GM21528 (cell line): ENCODE results near the gene ANKRD40.
"Not testable (repeated sequence)": the region's sequence is repeated elsewhere in the genome, so short reads cannot be mapped to it uniquely, and the experiment has no call there.

ENCODE experiments used
- ATAC-seq: cut with Tn5 transposase; IDR thresholded peaks from one replicate; pipeline ENCODE4 v1.9.1; 2021; ENCODE audit warnings: mild to moderate bottlenecking, moderate library complexity; ENCODE audit not compliant: unreplicated experiment, low FRiP score

Gene ANKRD40, protein sequence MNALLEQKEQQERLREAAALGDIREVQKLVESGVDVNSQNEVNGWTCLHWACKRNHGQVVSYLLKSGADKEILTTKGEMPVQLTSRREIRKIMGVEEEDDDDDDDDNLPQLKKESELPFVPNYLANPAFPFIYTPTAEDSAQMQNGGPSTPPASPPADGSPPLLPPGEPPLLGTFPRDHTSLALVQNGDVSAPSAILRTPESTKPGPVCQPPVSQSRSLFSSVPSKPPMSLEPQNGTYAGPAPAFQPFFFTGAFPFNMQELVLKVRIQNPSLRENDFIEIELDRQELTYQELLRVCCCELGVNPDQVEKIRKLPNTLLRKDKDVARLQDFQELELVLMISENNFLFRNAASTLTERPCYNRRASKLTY

DNA sequence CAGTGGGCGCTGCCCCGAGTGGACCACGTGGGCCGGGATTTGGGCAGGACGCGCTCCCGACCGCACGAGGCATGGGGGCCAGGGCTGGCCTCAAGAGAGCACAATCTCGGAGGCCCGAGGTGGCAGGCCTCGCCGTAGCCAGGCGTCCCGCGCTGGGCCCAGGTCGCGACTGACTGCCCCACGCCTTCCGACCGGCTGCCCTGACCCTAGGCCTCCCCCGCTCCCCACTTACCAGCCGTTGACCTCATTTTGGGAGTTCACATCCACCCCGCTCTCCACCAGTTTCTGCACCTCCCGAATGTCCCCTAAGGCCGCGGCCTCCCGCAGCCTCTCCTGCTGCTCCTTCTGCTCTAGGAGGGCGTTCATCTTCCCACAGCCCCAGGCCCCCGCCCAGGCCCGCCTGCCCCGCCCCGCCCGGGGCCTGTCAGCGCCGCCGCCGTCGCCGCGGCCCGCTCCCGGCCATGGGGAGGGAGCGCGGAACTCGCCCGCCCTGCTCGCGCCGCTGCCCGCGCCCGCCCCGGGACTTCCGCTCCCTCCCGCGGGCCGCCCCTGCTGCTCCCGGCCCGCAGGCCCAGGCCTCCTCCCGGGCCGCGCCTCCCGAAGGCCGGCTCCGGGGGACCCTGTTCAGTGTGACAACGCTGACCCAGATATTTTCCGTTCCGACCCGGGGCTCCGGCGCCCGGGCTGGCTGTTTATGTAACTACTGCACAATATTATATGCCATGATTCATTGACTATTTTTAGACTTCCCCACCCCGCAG lies at the start of gene ANKRD40:
TSS of gene ANKRD40 (minus strand) at position 626 of the 761 bp plus-strand sequence. CDS start at position 366, 260 bp downstream.
- ATAC-seq, result peak; percentile 71

DNA sequence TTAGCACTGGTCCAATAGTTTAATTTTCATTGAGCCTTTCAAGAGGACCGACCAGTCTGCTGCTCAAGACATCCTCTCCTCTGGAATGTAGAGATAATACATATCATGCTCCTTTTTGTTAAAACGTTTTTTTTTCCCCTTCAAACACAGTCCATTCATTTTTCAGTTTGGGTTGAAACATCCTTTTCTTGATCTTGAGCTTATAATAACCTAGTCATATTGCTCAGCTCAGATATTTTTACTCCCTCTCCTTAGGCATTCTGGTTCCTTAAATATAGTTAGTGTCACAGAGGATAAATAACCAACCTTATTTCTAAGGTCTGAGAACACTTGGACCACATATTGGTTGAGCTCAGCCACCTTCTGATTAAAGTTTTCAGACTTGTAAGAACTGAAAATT lies 46.8 kb upstream of the ANKRD40 start:
- no peak for ATAC-seq

DNA sequence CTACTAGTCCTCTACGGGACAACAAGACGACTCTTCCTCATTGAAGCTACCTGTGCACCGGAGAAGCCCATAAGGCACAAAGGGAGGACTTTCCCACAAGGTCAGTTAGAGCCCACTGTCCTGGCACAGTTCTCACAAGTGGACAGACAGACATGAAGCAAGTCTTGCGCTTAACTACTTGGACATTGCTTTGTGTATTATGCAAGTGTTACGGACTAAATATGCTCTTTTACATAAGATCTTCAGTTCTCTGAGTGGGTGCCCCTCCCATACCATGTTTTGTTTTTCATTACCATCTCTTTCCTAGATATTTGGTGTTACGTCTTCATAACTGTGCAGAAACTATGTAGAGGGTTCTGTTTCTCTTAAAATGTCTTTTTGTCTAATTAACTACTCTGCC lies 41.5 kb upstream of the ANKRD40 start:
- ATAC-seq, result no peak

DNA sequence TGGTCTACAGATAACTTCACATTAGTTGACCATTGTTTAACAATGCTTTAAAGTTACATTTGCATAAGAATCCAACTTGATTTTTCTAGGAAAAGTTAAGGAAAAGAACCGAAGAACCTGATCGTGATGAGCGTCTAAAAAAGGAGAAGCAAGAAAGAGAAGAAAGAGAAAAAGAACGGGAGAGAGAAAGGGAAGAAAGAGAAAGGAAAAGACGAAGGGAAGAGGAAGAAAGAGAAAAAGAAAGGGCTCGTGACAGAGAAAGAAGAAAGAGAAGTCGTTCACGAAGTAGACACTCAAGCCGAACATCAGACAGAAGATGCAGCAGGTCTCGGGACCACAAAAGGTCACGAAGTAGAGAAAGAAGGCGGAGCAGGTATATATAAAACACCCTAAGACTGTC lies 37.9 kb upstream of the ANKRD40 start:
- ATAC-seq, result no peak

DNA sequence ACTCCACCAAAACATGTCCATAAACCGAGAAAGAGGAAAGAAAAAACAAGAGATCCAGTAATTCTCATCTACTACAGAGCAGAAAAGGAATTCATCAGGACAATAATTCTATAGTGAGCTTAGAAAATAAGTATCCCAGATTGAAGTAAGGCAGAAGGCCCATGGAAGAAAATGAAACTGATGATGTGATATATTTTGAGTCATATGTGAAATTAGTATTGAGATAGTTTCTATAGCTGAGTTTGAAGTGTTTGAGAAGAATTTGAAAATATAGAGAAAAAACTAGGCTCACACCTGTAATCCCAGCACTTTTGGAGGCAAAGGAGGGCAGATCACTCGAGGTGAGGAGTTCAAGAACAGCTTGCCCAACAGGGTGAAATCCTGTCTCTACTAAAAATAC lies 31.4 kb upstream of the ANKRD40 start:
- ATAC-seq, result no peak

DNA sequence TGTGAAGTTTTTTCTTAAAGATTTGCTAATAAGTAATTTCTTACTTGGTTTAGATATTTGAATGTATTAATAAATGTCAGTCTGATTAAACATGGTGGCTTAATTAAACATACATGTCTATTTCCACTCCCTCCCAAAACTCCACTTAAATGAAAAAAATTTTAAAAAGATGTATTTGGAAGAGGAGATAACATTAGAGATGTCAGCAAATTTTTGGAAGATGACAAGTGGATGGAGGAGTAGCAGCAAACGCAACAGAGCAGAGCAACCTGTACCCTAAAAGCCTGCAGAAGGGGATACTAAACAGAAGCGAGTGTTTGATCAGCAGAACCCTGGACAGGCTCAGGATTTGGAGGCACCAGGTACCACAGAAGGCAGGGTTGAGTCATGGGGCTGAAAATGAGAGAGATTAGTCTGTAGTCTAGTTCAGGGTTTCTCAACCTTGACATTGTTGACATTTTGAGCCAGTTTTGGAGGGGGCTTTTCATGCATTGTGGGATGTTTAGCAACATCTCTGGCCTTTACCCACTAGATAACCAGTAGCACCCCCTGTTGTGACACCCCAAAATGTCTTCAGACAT lies 29.5 kb upstream of the ANKRD40 start:
- no peak for ATAC-seq

DNA sequence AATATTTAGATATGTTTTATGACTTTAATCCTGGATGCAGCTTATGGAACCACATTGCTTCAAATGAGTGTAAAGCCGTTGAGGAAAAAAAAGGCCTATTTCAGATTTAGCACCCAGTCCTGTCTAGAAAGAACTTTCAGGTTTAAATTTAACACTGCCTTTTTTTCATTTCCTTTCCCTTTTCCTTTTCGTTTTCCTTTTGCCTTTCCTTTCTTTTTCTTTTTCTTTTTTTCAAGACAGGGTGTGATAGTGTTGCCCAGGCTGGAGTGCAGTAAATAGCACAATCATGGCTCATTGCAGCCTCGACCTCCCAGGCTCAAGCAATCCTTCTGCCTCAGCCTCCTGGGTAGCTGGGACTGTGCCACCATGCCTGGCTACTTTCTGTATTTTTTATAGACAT lies 27.6 kb upstream of the ANKRD40 start:
- no peak for ATAC-seq

DNA sequence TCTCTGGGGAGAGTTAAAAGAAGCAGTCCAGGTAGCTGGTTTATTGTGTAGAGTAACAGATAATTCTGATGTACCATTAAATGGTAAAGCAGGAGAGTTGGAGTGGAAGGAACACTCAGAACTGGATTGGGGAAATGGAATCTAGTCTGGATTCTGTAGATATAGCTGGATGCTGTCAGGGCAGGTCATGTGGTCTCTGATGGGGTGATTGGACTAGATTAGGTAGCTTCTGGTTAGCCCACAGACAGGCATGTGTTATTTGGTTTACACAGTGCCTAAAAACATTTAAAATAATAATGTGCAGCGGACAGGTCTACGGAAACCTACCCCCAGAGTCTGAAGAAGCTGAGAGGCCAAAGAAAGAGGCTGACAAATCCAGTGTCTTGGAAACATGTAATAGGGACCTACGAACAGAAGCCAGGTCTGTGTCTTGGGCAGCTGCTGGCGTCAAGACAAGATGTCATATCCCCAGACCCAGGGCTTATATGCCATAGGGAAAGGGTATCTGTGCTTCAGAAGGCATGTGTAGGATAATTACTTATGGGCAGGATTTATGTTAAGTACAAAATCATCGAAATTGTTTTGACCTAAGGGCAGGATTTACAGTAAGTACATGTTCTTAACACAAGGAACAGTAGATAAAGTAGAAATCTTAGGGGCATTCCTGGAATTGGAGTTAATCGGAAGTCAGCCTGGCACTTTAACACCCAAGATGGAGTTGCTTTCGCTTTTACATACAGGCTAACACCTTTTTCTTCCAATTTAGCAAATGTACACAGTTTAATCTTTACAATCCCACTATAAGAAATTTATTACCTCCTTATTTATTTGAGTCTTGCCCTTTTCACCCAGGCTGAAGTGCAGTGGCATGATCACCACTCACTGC lies 24.1 kb upstream of the ANKRD40 start:
- no peak for ATAC-seq

DNA sequence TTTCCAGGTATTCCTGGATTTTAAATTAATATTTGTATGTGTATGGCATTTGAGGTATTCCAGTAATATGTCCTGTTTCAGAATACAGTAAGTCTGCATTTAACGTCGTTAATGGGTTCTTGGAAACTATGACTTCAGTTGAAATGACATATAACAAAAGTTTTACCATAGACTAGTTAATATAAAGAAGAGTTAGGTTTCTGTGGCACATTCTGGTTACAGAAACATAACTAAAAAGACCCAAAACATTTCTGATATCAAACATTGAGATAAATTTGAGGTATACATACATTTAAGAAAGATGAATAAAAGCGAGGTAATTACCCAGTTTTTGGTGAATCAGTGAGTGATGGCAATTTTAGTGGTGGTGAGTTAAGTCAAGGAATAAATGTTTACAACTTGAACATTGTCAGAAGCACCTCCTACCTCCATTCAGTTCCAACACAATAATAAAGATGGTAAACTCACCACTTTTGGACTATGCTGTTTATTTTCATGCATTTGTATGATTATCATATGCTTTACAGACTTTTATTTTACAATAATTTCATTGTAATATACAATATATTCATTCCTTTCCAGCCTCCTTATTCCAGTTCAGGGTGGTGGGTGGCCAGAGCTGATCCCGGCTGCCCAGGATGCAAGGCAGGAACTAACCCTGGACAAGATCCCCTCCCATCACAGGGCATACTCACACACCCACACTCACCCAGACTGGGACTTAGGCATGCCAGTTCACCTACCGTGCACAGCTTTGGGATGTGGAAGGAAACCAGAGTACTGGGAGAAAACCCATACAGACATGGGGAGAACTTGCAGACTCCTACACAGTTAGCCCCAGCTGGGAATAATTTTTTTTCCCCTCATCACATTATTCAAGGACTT lies 21.4 kb upstream of the ANKRD40 start:
- no peak for ATAC-seq

DNA sequence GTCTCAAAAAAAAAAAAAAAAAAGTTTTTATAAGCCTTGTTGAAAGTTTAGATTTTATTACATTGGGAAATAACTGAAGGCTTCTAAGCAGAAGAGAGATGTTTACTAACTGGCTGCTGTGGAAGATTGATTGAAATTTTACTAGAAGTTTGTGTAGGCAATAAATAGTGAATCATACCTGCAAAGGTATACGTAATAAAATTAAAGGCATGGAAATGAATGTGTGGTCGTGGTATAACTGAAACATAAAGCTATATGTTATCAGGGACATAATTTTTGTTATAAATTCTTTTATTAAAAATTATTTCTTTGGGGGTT lies 20.4 kb upstream of the ANKRD40 start:
- no peak for ATAC-seq

DNA sequence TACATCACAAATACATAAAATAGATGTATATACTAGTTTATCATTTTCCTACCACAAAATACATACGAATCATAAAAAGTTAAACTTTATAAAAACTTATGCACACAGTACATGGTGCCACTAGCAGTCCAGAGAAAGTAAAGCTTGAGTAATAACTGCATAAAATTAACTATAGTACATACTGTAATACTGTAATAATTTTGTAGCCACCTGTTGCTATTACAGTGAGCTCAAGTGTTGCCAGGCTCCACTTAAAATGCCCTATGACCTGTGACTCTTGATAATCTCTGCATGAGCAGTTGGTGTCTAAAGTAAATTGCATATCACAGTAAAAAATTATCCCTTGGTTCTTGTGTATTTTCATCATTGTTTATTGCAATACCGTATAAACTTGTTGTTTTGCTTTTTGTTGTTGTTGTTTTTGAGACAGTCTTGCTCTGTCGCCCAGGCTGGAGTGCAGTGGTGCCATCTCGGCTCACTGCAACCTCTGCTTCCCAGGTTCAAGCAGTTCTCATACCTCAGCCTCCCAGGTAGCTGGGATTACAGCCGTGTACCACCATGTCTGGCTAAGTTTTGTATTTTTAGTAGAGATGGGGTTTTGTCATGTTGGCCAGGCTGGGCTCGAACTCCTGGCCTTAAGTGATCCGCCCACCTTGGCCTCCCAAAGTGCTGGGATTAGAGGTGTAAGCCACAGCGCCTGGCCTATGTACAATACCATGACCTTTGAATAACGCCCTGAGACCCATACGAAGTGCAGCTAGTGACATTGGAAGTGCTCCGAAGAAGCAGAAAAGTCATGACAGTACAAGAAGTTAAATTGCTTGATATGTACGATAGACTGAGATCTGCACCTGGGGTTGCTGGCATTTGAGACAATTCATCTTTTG lies 18.3 kb upstream of the ANKRD40 start:
- ATAC-seq, result no peak

DNA sequence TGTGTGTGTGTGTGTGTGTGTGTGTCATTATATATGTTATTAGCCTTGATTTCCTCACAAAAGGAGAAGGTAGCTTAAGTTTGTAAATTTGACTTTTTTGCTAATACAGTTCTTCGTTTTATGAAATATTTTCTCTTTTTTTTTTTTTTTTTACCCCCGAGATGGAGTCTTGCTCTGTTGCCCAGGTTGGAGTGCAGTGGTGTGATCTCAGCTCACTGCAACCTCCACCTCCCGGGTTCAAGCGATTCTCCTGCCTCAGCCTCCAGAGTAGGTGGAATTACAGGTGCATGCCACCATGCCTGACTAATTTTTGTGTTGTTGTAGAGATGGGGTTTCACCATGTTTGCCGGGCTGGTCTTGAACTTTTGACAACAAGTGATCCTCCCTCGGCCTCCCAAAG lies 16.9 kb upstream of the ANKRD40 start:
- not testable (repeated sequence) for ATAC-seq

DNA sequence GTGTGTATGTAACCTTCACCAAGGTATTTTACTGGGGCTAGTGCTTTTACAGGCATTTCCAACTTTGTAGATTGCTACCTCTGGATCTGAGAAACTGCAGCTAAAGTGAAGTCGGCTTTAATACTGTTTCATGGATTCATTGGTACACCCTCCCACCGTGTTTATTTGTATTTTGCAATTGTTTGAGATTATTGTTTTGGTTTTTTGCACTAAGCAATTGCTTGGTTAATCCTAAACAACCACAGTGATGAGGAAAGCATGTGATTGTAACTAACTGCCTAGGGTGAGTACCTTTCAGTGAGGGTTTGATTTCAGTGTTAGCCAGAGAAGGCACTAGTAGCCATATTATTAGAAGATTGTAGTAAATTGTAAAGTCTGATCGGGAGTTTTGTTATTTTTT lies 15.0 kb upstream of the ANKRD40 start:
- ATAC-seq, result no peak

DNA sequence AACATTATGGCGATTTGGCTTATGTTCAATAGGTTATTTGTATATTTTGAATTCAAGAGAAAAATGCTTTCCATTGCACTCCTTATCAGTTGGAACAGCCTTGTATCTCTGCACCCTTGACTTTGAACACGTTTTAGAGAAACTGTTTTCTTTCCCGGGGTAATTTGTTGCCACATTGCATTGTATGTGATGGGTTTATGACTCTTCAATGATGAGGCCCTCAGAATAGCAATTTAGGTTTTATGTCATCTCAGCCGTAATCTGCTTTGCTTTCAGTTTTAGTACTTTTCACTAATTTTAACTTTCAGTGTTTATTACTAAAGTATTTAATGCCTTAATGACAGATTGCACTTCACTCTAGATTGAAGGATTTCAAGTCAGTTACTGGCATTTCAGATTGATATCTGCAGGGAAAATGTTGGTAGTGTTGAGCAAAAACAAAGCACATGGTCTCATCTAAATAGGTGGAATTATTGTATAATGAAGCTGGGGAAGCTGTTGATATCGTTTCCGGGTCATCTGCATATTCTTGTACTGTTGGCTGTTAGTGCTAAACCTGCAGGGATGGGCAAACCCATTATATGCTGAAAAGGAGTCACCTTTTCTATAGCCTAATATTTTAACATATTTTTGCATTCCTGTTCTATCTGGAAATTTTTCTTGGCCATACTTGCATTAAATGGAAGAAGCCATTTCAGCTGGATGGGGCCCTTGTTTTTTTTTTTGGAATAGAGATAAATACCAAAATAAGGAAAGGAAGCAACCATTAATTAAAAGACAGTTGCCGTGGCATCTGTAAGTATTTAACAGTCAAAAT lies 13.7 kb upstream of the ANKRD40 start:
- ATAC-seq, result no peak

DNA sequence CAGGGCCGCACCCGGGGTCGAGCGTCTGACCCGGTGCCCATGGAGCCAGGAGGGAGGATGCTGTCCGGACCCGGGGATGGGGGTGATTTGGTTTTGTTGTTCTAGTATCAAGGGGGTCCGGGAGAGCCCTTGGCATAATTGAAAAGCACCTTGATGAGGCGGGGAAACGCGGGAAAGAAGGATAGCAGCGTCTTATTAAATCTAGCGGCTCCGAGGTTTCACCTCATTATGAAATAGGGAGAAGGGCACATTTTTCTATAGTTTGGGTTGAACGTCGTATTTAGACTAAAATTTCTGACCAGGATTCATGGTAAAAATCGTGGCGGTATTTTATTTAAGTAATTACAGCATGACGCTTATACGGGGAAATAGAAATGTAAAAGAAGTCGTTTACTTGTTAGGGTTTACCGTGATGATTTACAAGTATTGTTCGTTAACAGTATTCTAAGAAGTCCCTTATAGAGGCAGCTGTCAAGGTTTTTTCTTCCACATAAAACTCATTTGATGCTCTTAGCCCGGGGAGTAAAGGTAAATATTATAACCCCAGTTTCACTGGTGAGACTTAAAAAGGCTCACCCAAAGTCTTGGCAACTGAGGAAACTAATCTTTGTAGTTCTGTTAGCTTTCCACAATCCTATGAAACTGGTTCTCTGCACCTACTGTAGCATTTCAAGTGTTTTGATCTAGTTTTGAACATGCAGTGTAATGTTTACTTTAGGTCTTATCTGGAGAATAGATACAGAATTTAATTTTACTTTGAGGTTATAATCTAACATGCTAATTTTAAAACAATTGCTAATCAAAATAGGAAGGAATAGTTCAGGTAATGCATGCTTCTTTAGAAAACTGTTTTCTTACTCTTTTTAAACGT lies 12.4 kb upstream of the ANKRD40 start:
- ATAC-seq, result no peak

DNA sequence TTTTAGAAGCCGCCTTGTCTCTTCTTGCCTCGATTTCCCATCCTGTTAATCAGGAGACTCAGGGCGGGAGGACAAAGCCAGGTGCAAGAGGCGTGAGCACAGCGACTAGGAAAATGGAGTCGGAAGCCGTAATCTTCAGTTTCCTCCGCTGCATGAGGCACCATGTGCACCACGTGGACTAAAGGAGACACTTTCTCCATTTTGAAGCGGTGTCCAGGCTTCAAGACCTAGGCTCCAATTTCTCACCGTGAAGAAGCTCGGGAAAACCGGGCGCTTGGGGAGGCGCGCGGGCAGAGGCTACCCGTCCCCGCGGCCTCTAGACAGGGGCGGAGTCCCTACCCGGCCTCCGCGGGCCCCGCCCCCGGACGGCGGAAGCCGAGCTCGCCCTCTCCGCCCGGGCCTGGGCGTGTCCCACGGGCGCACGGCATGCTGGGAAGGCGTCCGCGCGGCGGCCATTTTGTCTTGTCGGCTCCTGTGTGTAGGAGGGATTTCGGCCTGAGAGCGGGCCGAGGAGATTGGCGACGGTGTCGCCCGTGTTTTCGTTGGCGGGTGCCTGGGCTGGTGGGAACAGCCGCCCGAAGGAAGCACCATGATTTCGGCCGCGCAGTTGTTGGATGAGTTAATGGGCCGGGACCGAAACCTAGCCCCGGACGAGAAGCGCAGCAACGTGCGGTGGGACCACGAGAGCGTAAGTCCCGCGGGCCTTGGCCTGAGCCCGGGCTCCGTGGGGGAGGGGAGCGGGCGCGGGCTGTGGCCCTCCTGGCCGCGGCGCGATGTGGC lies 11.6 kb upstream of the ANKRD40 start, which contains the start of gene LUC7L3:
TSS of gene LUC7L3 (plus strand) at position 460 of the 780 bp plus-strand sequence. CDS start at position 590, 130 bp downstream.
- peak; percentile 91 for ATAC-seq
